Keratinocyte (primary cell): Measurements from ENCODE around the gene CHSY3.

Experiments used
- EZH2 ChIP-seq: IDR thresholded peaks from one replicate; pipeline ENCODE4 v1.6.1; 2012; ENCODE audit warnings: inconsistent platforms, mild to moderate bottlenecking, low read length, moderate library complexity
- TF ChIP-seq, protein P1 (sequence below), 3 experiments: IDR thresholded peaks in 1 of 3; conservative IDR thresholded peaks in 1 of 3; optimal IDR thresholded peaks in 1 of 3; 2 replicates in 2 of 3; 3 replicates in 1 of 3; pipeline versions ENCODE3 to v1.5.1; 2011; ENCODE audit warnings: low read length in 3 of 3, mild to moderate bottlenecking in 3 of 3, moderate library complexity in 2 of 3, control low read depth in 1 of 3, inconsistent platforms in 1 of 3; ENCODE audit not compliant: insufficient read depth in 2 of 3; ENCODE audit errors: extremely low read depth in 1 of 3

DNA sequence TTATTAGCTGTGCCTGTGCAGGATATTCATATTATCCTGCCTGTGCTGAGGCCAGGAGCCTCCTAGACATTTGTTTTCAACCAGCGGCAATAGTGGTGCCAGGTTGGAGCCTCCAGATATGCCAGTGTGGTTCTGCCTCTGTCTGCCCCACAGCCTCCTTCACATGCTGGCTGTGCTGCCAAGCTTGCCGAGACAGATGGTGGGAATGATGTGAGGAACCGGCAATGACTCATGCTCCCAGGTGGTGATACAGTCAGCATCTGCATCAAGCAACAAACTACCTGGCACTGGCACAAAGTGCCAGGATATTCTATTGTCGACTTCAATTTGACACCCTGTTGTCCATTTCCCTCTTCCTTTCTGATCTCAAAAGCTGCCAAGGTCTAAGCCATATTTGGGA is 285.7 kb downstream of the CHSY3 start:
- TF ChIP-seq, protein P1, sequence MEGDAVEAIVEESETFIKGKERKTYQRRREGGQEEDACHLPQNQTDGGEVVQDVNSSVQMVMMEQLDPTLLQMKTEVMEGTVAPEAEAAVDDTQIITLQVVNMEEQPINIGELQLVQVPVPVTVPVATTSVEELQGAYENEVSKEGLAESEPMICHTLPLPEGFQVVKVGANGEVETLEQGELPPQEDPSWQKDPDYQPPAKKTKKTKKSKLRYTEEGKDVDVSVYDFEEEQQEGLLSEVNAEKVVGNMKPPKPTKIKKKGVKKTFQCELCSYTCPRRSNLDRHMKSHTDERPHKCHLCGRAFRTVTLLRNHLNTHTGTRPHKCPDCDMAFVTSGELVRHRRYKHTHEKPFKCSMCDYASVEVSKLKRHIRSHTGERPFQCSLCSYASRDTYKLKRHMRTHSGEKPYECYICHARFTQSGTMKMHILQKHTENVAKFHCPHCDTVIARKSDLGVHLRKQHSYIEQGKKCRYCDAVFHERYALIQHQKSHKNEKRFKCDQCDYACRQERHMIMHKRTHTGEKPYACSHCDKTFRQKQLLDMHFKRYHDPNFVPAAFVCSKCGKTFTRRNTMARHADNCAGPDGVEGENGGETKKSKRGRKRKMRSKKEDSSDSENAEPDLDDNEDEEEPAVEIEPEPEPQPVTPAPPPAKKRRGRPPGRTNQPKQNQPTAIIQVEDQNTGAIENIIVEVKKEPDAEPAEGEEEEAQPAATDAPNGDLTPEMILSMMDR (optimal IDR thresholded peaks at IDR 0.05 in 1 of 3, IDR thresholded peaks at IDR 0.05 in 1 of 3, conservative IDR thresholded peaks at IDR 0.05 in 1 of 3; ENCODE audit: extremely low read depth in 1 of 3, insufficient read depth in 2 of 3, low read length in 3 of 3) = no peak
- TF ChIP-seq EZH2 = no peak
